ENCODE measurements around the gene RPS15. TPM values are rescaled to one million over a fixed set of nuclear protein-coding genes. Genes with fewer than 3 reads are reported as not detected.
A peak's percentile ranks its signal among the peaks of the same experiment; 100 is the strongest.

Gene RPS15
- total and polyA plus RNA-seq, 2 of the 13 experiments (the other 11 are each of a cell fraction or from before 2014, with no cell fraction given): 695 to 1,411 TPM

DNA sequence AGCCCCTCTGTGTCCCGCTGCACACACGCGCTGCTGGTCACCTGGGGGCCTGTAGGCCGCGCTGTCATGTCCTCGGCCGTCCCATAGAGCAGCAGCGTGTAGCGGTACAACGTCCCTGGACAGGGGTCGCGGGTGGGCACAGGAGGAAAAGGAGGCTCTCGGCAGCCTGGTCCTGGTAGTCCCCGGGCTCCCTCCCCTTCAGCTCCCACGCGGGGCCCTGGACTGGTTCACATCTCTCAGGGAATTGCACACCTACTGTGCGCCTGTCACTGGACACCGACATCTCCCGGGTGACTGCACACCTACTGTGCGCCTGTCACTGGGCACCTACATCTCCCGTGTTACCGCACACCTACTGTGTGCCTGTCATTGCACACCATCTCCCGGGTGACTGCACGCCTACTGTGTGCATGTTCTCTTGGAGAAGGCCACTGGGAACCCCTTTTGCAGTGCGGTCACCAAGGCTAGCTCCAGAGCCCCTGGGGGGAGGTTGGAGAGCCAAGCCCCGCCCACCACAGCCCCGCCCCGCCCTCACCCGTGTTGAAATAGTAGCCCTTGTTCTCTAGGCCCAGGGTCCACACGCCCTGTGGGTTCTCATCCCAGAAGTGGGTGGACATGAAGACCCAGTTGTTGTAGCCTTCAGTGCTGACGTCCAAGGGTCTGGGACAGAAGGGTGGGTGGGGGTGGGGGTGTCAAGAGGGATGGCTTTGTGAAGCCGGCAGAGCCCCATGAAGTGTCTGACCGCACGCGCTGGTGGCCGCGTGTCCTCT, 44.4 kb downstream of the RPS15 start (continued):
- TF ChIP-seq ZBTB7A (CRISPR knock-in tag; IDR thresholded peaks at IDR 0.05) (0 out of 2 replicates have a peak, but pooled peaks have one; percentile 16), ATM (IDR thresholded peaks at IDR 0.05; ENCODE audit: borderline replicate concordance) (no peak), HDAC1 (CRISPR knock-in tag; IDR thresholded peaks at IDR 0.05) (no peak), ZMYM3 (CRISPR knock-in tag; IDR thresholded peaks at IDR 0.05) (peak; percentile 60; the same call in 1 of the 2 replicates), ZNF546 (CRISPR knock-in tag; conservative IDR thresholded peaks at IDR 0.05) (no peak), HNF4A (CRISPR knock-in tag; IDR thresholded peaks at IDR 0.05) (peak; percentile 49; the same call in 1 of the 2 replicates), ZFP90 (CRISPR knock-in tag; IDR thresholded peaks at IDR 0.05; ENCODE audit: borderline replicate concordance) (no peak), ZNF615 (CRISPR knock-in tag; IDR thresholded peaks at IDR 0.05; ENCODE audit: borderline replicate concordance) (no peak), KLF9 (CRISPR knock-in tag; IDR thresholded peaks at IDR 0.05; ENCODE audit: low read depth) (no peak), ZNF530 (CRISPR knock-in tag; IDR thresholded peaks at IDR 0.05; ENCODE audit: low read depth) (no peak), SETDB1 (CRISPR knock-in tag; IDR thresholded peaks at IDR 0.05; ENCODE audit: borderline replicate concordance) (no peak), CHD4 (IDR thresholded peaks at IDR 0.05; ENCODE audit: borderline replicate concordance, low read length) (peak; percentile 88), PRPF4 (IDR thresholded peaks at IDR 0.05; ENCODE audit: low read depth, low read length, poor library complexity, severe bottlenecking) (no peak), ZKSCAN1 (IDR thresholded peaks at IDR 0.05; ENCODE audit: low read length) (peak; percentile 100), KMT2A (CRISPR knock-in tag; IDR thresholded peaks at IDR 0.05) (no peak), CENPX (CRISPR knock-in tag; IDR thresholded peaks at IDR 0.05) (no peak), ZKSCAN5 (CRISPR knock-in tag; IDR thresholded peaks at IDR 0.05) (no peak), BRCA1 (CRISPR knock-in tag; IDR thresholded peaks at IDR 0.05) (no peak)
- TF ChIP-seq, protein P1, sequence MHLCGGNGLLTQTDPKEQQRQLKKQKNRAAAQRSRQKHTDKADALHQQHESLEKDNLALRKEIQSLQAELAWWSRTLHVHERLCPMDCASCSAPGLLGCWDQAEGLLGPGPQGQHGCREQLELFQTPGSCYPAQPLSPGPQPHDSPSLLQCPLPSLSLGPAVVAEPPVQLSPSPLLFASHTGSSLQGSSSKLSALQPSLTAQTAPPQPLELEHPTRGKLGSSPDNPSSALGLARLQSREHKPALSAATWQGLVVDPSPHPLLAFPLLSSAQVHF (CRISPR knock-in tag; IDR thresholded peaks at IDR 0.05): no peak
- TF ChIP-seq, protein P2, sequence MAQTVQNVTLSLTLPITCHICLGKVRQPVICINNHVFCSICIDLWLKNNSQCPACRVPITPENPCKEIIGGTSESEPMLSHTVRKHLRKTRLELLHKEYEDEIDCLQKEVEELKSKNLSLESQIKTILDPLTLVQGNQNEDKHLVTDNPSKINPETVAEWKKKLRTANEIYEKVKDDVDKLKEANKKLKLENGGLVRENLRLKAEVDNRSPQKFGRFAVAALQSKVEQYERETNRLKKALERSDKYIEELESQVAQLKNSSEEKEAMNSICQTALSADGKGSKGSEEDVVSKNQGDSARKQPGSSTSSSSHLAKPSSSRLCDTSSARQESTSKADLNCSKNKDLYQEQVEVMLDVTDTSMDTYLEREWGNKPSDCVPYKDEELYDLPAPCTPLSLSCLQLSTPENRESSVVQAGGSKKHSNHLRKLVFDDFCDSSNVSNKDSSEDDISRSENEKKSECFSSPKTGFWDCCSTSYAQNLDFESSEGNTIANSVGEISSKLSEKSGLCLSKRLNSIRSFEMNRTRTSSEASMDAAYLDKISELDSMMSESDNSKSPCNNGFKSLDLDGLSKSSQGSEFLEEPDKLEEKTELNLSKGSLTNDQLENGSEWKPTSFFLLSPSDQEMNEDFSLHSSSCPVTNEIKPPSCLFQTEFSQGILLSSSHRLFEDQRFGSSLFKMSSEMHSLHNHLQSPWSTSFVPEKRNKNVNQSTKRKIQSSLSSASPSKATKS (CRISPR knock-in tag; IDR thresholded peaks at IDR 0.05): no peak
- TF ChIP-seq, protein P3, sequence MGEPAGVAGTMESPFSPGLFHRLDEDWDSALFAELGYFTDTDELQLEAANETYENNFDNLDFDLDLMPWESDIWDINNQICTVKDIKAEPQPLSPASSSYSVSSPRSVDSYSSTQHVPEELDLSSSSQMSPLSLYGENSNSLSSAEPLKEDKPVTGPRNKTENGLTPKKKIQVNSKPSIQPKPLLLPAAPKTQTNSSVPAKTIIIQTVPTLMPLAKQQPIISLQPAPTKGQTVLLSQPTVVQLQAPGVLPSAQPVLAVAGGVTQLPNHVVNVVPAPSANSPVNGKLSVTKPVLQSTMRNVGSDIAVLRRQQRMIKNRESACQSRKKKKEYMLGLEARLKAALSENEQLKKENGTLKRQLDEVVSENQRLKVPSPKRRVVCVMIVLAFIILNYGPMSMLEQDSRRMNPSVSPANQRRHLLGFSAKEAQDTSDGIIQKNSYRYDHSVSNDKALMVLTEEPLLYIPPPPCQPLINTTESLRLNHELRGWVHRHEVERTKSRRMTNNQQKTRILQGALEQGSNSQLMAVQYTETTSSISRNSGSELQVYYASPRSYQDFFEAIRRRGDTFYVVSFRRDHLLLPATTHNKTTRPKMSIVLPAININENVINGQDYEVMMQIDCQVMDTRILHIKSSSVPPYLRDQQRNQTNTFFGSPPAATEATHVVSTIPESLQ (CRISPR knock-in tag; conservative IDR thresholded peaks at IDR 0.05): no peak
- TF ChIP-seq, protein P4, sequence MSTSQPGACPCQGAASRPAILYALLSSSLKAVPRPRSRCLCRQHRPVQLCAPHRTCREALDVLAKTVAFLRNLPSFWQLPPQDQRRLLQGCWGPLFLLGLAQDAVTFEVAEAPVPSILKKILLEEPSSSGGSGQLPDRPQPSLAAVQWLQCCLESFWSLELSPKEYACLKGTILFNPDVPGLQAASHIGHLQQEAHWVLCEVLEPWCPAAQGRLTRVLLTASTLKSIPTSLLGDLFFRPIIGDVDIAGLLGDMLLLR (CRISPR knock-in tag; IDR thresholded peaks at IDR 0.05): no peak
- TF ChIP-seq, protein P5, sequence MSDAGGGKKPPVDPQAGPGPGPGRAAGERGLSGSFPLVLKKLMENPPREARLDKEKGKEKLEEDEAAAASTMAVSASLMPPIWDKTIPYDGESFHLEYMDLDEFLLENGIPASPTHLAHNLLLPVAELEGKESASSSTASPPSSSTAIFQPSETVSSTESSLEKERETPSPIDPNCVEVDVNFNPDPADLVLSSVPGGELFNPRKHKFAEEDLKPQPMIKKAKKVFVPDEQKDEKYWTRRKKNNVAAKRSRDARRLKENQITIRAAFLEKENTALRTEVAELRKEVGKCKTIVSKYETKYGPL (CRISPR knock-in tag; IDR thresholded peaks at IDR 0.05): no peak
- TF ChIP-seq, protein P6, sequence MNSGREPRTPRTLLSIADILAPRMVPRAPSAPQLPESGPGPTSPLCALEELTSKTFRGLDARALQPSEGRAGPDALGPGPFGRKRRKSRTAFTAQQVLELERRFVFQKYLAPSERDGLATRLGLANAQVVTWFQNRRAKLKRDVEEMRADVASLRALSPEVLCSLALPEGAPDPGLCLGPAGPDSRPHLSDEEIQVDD (CRISPR knock-in tag; IDR thresholded peaks at IDR 0.05; ENCODE audit: borderline replicate concordance): no peak
